ENCODE results near the gene CDCP1. TPM values are rescaled to one million over a fixed set of nuclear protein-coding genes. Genes with fewer than 3 reads are reported as not detected.

CDCP1 gene
- total RNA-seq, 2 donors from 2014 or later = 8.9 to 13.1 TPM

DNA sequence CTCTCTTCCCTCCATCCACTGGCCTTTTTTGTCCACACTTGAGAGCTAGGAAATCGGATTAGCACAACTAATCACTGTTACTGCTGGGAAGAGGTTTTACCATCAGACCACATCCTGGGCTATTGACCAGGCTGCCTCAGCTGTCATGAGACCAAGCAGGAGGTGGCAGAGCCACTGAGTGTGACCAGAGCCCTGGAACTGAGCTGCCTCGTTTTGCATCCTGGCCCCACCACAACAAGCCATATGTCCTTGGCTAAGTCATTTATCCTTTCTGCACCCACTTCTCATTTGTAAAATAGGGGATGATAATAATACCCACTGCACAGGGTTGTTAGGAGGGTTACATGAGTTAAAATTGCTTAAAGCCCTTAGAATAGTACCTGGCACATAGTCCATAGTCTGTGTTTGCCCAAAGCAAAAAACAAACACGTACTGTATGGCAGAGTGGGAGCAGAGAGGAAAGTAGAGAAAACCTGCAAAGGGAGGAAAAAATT, 45.8 kb upstream of the CDCP1 start:
- H3K27me3 ChIP-seq (ENCODE audit: control insufficient read depth, insufficient read depth, low read length, poor library complexity, severe bottlenecking) = no peaks in the 10 kb centered on the region
- peaks cover 3% of the 10 kb centered on the region for H3K4me1 Mint-ChIP-seq
- TF ChIP-seq, protein P1, sequence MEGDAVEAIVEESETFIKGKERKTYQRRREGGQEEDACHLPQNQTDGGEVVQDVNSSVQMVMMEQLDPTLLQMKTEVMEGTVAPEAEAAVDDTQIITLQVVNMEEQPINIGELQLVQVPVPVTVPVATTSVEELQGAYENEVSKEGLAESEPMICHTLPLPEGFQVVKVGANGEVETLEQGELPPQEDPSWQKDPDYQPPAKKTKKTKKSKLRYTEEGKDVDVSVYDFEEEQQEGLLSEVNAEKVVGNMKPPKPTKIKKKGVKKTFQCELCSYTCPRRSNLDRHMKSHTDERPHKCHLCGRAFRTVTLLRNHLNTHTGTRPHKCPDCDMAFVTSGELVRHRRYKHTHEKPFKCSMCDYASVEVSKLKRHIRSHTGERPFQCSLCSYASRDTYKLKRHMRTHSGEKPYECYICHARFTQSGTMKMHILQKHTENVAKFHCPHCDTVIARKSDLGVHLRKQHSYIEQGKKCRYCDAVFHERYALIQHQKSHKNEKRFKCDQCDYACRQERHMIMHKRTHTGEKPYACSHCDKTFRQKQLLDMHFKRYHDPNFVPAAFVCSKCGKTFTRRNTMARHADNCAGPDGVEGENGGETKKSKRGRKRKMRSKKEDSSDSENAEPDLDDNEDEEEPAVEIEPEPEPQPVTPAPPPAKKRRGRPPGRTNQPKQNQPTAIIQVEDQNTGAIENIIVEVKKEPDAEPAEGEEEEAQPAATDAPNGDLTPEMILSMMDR (conservative IDR thresholded peaks at IDR 0.05) = no peak
- no peaks in the 10 kb centered on the region for H3K9me3 ChIP-seq (ENCODE audit: control insufficient read depth, low read length)
- no peak overlapping the region for H3K4me3 Mint-ChIP-seq
- no peak for DNase-seq
- H3K27ac Mint-ChIP-seq = no peak overlapping the region
- H3K9ac ChIP-seq (ENCODE audit: extremely low read depth, low read length, poor library complexity, severe bottlenecking) = no peak overlapping the region
- H3K36me3 ChIP-seq (ENCODE audit: control insufficient read depth, insufficient read depth, low read length) = no peaks in the 10 kb centered on the region
- H3K27ac ChIP-seq (ENCODE audit: low read depth, low read length) = no peak overlapping the region
- H3K4me1 ChIP-seq (ENCODE audit: control insufficient read depth, insufficient read depth, low read length) = no peaks in the 10 kb centered on the region
- no peaks in the 10 kb centered on the region for H3K36me3 Mint-ChIP-seq (ENCODE audit: low read depth)
- H3K9me3 Mint-ChIP-seq = no peaks in the 10 kb centered on the region
- 75 to 88% methylated on average over 2 of the region's 3 CpGs for WGBS, 2 experiments (ENCODE audit: insufficient coverage in 1 of 2, insufficient read length in 1 of 2)
- H3K27me3 Mint-ChIP-seq (ENCODE audit: insufficient read depth) = peaks cover 40% of the 10 kb centered on the region
- H3K4me3 ChIP-seq (ENCODE audit: low read length) = no peak overlapping the region

DNA sequence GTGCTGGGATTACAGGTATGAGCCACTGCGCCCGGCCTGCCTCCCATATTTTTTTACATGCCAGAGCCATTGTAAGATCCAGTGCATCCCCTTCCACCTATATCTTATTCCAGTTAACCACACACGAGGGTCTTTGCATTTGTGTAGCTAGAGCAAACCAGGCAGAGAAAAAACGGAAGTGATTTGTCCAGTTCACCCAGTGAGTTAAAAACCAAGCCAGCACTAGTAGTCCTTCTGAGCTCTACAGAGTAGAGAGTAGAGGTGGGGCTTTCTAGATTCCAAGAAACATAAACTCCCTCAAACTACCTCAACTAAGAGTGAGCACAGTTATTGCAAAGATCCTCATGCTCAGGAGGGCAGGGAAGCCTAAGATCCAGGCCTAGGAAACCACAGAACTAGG, 45.2 kb upstream of the CDCP1 start:
- WGBS, 2 experiments (ENCODE audit: insufficient coverage in 1 of 2, insufficient read length in 1 of 2) = 86 to 100% methylated on average over 1 to 4 of the region's 4 CpGs
- H3K4me1 Mint-ChIP-seq = peaks cover 3% of the 10 kb centered on the region
- H3K27me3 ChIP-seq (ENCODE audit: control insufficient read depth, insufficient read depth, low read length, poor library complexity, severe bottlenecking) = no peaks in the 10 kb centered on the region
- TF ChIP-seq, protein P1 (conservative IDR thresholded peaks at IDR 0.05) = no peak
- DNase-seq = no peak
- no peak overlapping the region for H3K4me3 ChIP-seq (ENCODE audit: low read length)
- H3K27ac ChIP-seq (ENCODE audit: low read depth, low read length) = no peak overlapping the region
- H3K27ac Mint-ChIP-seq = no peak overlapping the region
- H3K9me3 ChIP-seq (ENCODE audit: control insufficient read depth, low read length) = no peaks in the 10 kb centered on the region
- no peak overlapping the region for H3K9ac ChIP-seq (ENCODE audit: extremely low read depth, low read length, poor library complexity, severe bottlenecking)
- no peaks in the 10 kb centered on the region for H3K36me3 ChIP-seq (ENCODE audit: control insufficient read depth, insufficient read depth, low read length)
- H3K4me3 Mint-ChIP-seq = no peak overlapping the region
- no peaks in the 10 kb centered on the region for H3K4me1 ChIP-seq (ENCODE audit: control insufficient read depth, insufficient read depth, low read length)
- H3K27me3 Mint-ChIP-seq (ENCODE audit: insufficient read depth) = peaks cover 35% of the 10 kb centered on the region
- H3K36me3 Mint-ChIP-seq (ENCODE audit: low read depth) = no peaks in the 10 kb centered on the region
- no peaks in the 10 kb centered on the region for H3K9me3 Mint-ChIP-seq

DNA sequence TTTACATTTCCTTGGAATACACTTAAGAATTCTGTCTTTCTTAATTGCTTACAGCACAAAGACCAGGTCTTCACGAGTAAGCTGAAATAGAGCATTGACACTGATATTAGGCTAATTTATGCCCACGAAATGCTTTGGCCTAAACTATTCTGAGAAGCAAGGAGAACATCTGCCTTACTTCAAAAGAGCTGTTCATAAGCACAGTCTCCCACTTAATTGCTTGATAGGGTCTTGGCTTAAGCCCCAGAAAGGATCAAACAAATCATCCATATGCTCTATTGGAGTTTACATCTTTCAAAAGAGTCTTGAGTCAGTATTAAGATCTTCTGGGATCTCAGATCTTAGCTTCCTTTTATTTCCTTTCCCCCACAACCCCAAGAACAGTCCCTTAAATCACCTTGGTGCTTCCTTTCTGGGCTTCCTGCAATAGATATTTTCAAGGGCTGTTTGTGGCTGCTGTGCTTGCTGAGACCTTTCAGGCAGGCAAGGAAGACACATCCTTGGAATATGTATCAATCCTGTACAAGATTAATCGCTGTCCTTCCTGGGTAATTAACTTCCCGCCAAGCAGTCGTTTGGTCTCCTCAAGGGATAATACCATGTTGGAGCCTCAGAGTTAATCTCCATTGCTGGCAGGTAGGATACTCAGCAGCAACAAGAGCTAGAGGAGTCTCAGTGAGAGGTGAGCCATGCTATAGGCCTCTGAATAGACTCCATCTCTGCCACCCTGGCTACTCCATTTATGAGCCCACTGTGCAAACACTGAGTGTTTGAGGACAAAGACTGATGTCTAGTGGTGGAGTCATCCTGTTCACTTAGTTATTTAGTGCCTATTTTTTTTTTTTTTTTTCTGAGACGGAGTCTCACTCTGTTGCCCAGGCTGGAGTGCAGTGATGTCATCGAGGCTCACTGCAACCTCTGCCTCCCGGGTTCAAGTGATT, 42.8 kb upstream of the CDCP1 start:
- Mint-ChIP-seq H3K27ac (no peak overlapping the region), H3K9me3 (no peaks in the 10 kb centered on the region), H3K4me3 (no peak overlapping the region), H3K36me3 (ENCODE audit: low read depth) (no peaks in the 10 kb centered on the region), H3K27me3 (ENCODE audit: insufficient read depth) (peaks cover 36% of the 10 kb centered on the region), H3K4me1 (peaks cover 3% of the 10 kb centered on the region)
- Histone ChIP-seq H3K9me3 (ENCODE audit: control insufficient read depth, low read length) (no peaks in the 10 kb centered on the region), H3K27me3 (ENCODE audit: control insufficient read depth, insufficient read depth, low read length, poor library complexity, severe bottlenecking) (no peaks in the 10 kb centered on the region), H3K36me3 (ENCODE audit: control insufficient read depth, insufficient read depth, low read length) (no peaks in the 10 kb centered on the region), H3K4me1 (ENCODE audit: control insufficient read depth, insufficient read depth, low read length) (no peaks in the 10 kb centered on the region), H3K9ac (ENCODE audit: extremely low read depth, low read length, poor library complexity, severe bottlenecking) (no peak overlapping the region), H3K27ac (ENCODE audit: low read depth, low read length) (no peak overlapping the region), H3K4me3 (ENCODE audit: low read length) (no peak overlapping the region)
- 90 to 97% methylated on average over 5 to 8 of the region's 8 CpGs for WGBS, 2 experiments (ENCODE audit: insufficient coverage in 1 of 2, insufficient read length in 1 of 2)
- TF ChIP-seq, protein P1 (conservative IDR thresholded peaks at IDR 0.05) = no peak
- DNase-seq = no peak

Data from endodermal cell (in vitro differentiated cells).